Tibial nerve (tissue), 4 donors: ENCODE data around the gene HOMER3. TPM values are rescaled to one million over a fixed set of nuclear protein-coding genes. Genes with fewer than 3 reads are reported as not detected.

Experiments used
- DNase-seq, 2 donors: peaks; one replicate each; pipeline ENCODE4 v3.0.0-alpha.2; 2019; ENCODE audit warnings: low spot score in 2 of 2
- H3K27ac ChIP-seq, 4 donors: fragments of 200-600 bp; sonication (generic) in 3 of 4; one replicate each; pipeline ENCODE4 v1.5.1; 2017 to 2019; ENCODE audit warnings: mild to moderate bottlenecking in 1 of 4
- H3K27me3 ChIP-seq, 2 donors: fragments of 200-600 bp; sonication (generic) in 1 of 2; one replicate each; pipeline versions ENCODE4 v1.5.1 to v1.6.0; 2017 to 2019
- H3K36me3 ChIP-seq, 3 donors: fragments of 200-600 bp; sonication (generic); one replicate each; pipeline ENCODE4 v1.5.1; 2018 to 2019
- H3K4me1 ChIP-seq, 4 donors: fragments of 200-600 bp; sonication (generic) in 3 of 4; one replicate each; pipeline ENCODE4 v1.5.1; 2017 to 2019
- H3K4me3 ChIP-seq, 4 donors: fragments of 200-600 bp; sonication (generic) in 3 of 4; one replicate each; pipeline ENCODE4 v1.5.1; 2017 to 2019; ENCODE audit warnings: mild to moderate bottlenecking in 1 of 4, moderate library complexity in 1 of 4
- H3K9me3 ChIP-seq, 4 donors: fragments of 200-600 bp; sonication (generic) in 3 of 4; one replicate each; pipeline ENCODE4 v1.5.1; 2017 to 2019
- CTCF ChIP-seq, 5 experiments: fragments of 200-600 bp in 3 of 5; fragments of 450-650 bp in 2 of 5; sonication (generic) in 3 of 5; IDR thresholded peaks; one replicate each; pipeline ENCODE4 v1.5.1; 2016 to 2019; ENCODE audit warnings: antibody characterized with exemption in 5 of 5, mild to moderate bottlenecking in 3 of 5, moderate library complexity in 2 of 5
- EP300 ChIP-seq, 2 donors: sonication (generic); formaldehyde crosslinking; IDR thresholded peaks; one replicate each; pipeline ENCODE4 v1.6.1; 2017; ENCODE audit warnings: antibody characterized with exemption in 2 of 2, mild to moderate bottlenecking in 1 of 2
- POLR2A ChIP-seq, 2 donors: fragments of 450-650 bp; IDR thresholded peaks; one replicate each; pipeline ENCODE4 v1.6.1; 2017; ENCODE audit warnings: antibody characterized with exemption in 2 of 2, mild to moderate bottlenecking in 2 of 2, moderate library complexity in 2 of 2
- WGBS, 2 donors: methylation state at CpG; one replicate each; pipeline ENCODE4 v1.1.5; 2018; 5-methylcytosine and 5-hydroxymethylcytosine counted together
- total RNA-seq, 4 donors: library from RNA; depleted of rRNA; stranded (reverse); fragments of >200 nt; gene quantifications; one replicate each; pipeline ENCODE4 v1.1.0, GENCODE V29; 2016

HOMER3 gene
- total RNA-seq, 4 donors from 2014 or later = 38.0 to 90.0 (median 44.6) TPM

GRCh38 chr19:18948075-18948975, 7.3 kb upstream of the HOMER3 start:
- no peaks in the 10 kb centered on the region for H3K27me3 ChIP-seq
- H3K9me3 ChIP-seq = no peaks in the 10 kb centered on the region
- TF ChIP-seq POLR2A (IDR thresholded peaks at IDR 0.05) = no peak
- no peak for TF ChIP-seq EP300 (IDR thresholded peaks at IDR 0.05)
- no peak for TF ChIP-seq CTCF (IDR thresholded peaks at IDR 0.05)
- H3K4me3 ChIP-seq = no peak overlapping the region
- H3K36me3 ChIP-seq = peaks cover 0 to 3% (median 0%) of the 10 kb centered on the region in 3 donors
- no peak for DNase-seq
- H3K4me1 ChIP-seq = no peaks in the 10 kb centered on the region
- H3K27ac ChIP-seq = no peak overlapping the region
- 79 to 95% methylated on average over 13 to 14 of the region's 15 CpGs for WGBS, 2 donors

GRCh38 chr19:18946918-18947317, 5.9 kb upstream of the HOMER3 start:
- WGBS, 2 donors = 81 to 84% methylated on average over 12 to 14 of the region's 14 CpGs
- DNase-seq = no peak
- Histone ChIP-seq H3K4me3 (no peak overlapping the region), H3K27me3 (no peaks in the 10 kb centered on the region), H3K4me1 (no peaks in the 10 kb centered on the region), H3K36me3 (peaks cover 0 to 3% (median 0%) of the 10 kb centered on the region in 3 donors), H3K27ac (no peak overlapping the region), H3K9me3 (no peaks in the 10 kb centered on the region)
- no peak for TF ChIP-seq EP300 (IDR thresholded peaks at IDR 0.05)
- TF ChIP-seq POLR2A (IDR thresholded peaks at IDR 0.05) = no peak
- TF ChIP-seq CTCF (IDR thresholded peaks at IDR 0.05) = no peak

GRCh38 chr19:18946335-18946734, 5.3 kb upstream of the HOMER3 start:
- no peak for DNase-seq
- Histone ChIP-seq H3K36me3 (peaks cover 0 to 3% (median 0%) of the 10 kb centered on the region in 3 donors), H3K4me3 (no peak overlapping the region), H3K27me3 (no peaks in the 10 kb centered on the region), H3K27ac (no peak overlapping the region), H3K9me3 (no peaks in the 10 kb centered on the region), H3K4me1 (peaks cover 0 to 6% (median 0%) of the 10 kb centered on the region in 4 donors)
- TF ChIP-seq EP300 (IDR thresholded peaks at IDR 0.05) = no peak
- no peak for TF ChIP-seq POLR2A (IDR thresholded peaks at IDR 0.05)
- no peak for TF ChIP-seq CTCF (IDR thresholded peaks at IDR 0.05)

- Histone ChIP-seq H3K36me3 (peaks cover 0 to 3% (median 0%) of the 10 kb centered on the region in 3 donors), H3K4me1 (peaks cover 0 to 8% (median 0%) of the 10 kb centered on the region in 4 donors), H3K4me3 (no peak overlapping the region), H3K27me3 (no peaks in the 10 kb centered on the region), H3K27ac (no peak overlapping the region), H3K9me3 (no peaks in the 10 kb centered on the region)
- no peak for DNase-seq
- 89 to 90% methylated on average over 9 of the region's 9 CpGs for WGBS, 2 donors
- TF ChIP-seq POLR2A (IDR thresholded peaks at IDR 0.05) (no peak), EP300 (IDR thresholded peaks at IDR 0.05) (no peak), CTCF (IDR thresholded peaks at IDR 0.05) (no peak)
These were observed 4.3 kb upstream of the HOMER3 start for GRCh38 chr19:18945297-18945696.

- TF ChIP-seq EP300 (IDR thresholded peaks at IDR 0.05) = no peak
- no peak for TF ChIP-seq CTCF (IDR thresholded peaks at IDR 0.05)
- no peak for TF ChIP-seq POLR2A (IDR thresholded peaks at IDR 0.05)
- Histone ChIP-seq H3K27me3 (no peaks in the 10 kb centered on the region), H3K4me3 (no peak overlapping the region), H3K36me3 (peaks cover 0 to 10% (median 0%) of the 10 kb centered on the region in 3 donors), H3K27ac (no peak overlapping the region), H3K9me3 (no peaks in the 10 kb centered on the region), H3K4me1 (peaks cover 0 to 21% (median 2%) of the 10 kb centered on the region in 4 donors)
- no peak for DNase-seq
- WGBS, 2 donors = 46 to 59% methylated on average over 3 to 4 of the region's 4 CpGs
These were observed 2.4 kb upstream of the HOMER3 start for GRCh38 chr19:18943465-18943864.
